GM19193 (cell line): Measurements from ENCODE around the gene DNAJC4.

Source experiments
- POLR2A ChIP-seq: IDR thresholded peaks from 4 replicates; pipeline ENCODE4 v1.6.1; 2011; ENCODE audit not compliant: insufficient read depth, insufficient read length; ENCODE audit errors: extremely low read depth

Gene DNAJC4

DNA sequence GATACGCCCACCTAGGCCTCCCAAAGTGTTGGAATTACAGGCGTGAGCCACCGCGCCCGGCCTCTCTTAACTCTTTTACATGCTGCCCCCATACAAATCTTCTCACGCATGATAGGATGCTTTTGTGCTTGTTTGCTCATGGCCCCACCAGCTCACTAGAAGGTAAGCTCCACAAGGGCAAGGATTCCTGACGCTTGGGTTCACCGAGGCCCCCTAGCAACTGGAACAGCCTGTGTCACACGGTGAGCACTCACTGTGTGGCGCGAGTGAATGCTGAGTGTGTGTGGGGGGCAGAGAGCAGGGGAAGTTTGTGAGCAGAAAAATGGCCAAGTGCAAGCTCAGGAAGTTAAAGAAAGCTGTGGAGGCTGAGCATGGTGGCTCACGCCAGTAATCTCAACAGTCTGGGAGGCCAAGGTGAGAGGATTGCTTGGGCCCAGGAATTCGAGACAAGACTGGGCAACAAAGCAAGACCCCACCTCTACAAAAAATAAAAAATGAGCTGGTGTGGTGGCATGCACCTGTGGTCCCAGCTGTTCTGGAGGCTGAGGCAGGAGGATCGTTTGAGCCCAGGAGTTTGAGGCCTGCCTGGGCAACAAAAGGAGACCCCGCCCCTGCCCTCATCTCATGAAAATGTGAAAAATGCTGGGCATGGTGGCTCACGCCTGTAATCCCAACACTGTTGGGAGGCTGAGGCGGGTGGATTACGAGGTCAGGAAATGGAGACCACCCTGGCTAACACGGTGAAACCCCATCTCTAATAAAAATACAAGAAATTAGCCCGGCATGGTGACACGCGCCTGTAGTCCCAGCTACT, 51.8 kb downstream of the DNAJC4 start:
- TF ChIP-seq POLR2A = no peak

DNA sequence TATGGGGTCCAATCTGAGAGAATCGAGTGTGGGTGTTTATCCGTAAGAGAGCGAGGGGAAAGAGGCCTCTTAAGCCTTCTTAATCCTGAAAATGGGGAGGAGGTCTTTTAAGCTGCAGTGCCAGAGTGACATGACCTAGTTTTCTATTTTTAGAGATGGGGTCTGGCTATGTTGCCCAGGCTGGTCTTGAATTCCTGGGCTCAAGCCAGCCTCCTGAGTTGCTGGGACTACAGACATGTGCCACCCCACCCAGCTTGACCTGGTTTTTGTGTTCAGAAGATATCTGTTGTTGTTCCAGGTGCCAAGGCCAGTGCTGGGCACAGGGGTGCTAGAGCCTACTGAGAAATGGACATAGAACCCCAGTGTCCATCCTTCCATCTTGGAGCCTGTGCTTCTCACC, 52.7 kb downstream of the DNAJC4 start:
- no peak for TF ChIP-seq POLR2A
